ENCODE data around the gene MGRN1.

Gene MGRN1

GRCh38 chr16:4624015-4624826, at the start of gene MGRN1:
MGRN1 (plus strand) TSS chr16:4624826; CDS start chr16:4624961, 135 bp downstream.
- DNase-seq (ENCODE audit: low read depth) = peak; percentile 97

GRCh38 chr16:4574919-4575705, 49.5 kb upstream of the MGRN1 start:
- DNase-seq (ENCODE audit: low read depth) = no peak

- DNase-seq (ENCODE audit: low read depth) = no peak
Observed at GRCh38 chr16:4576008-4576407, 48.6 kb upstream of the MGRN1 start.

- DNase-seq (ENCODE audit: low read depth) = no peak
Observed at GRCh38 chr16:4578961-4579530, 45.6 kb upstream of the MGRN1 start.

- no peak for DNase-seq (ENCODE audit: low read depth)
Observed at GRCh38 chr16:4580250-4580649, 44.4 kb upstream of the MGRN1 start.

GRCh38 chr16:4583906-4584305, 40.7 kb upstream of the MGRN1 start:
- DNase-seq (ENCODE audit: low read depth) = no peak

- DNase-seq (ENCODE audit: low read depth) = no peak
Observed at GRCh38 chr16:4586291-4586690, 38.3 kb upstream of the MGRN1 start.

GRCh38 chr16:4588386-4588785, 36.2 kb upstream of the MGRN1 start:
- DNase-seq (ENCODE audit: low read depth) = no peak

- no peak for DNase-seq (ENCODE audit: low read depth)
Observed at GRCh38 chr16:4588961-4589360, 35.7 kb upstream of the MGRN1 start.

- DNase-seq (ENCODE audit: low read depth) = no peak
Observed at GRCh38 chr16:4591191-4591590, 33.4 kb upstream of the MGRN1 start.

GRCh38 chr16:4591706-4592470, 32.7 kb upstream of the MGRN1 start:
- no peak for DNase-seq (ENCODE audit: low read depth)

- DNase-seq (ENCODE audit: low read depth) = no peak
Observed at GRCh38 chr16:4593086-4593485, 31.5 kb upstream of the MGRN1 start.

- no peak for DNase-seq (ENCODE audit: low read depth)
Observed at GRCh38 chr16:4594433-4595410, 29.9 kb upstream of the MGRN1 start.

- no peak for DNase-seq (ENCODE audit: low read depth)
Observed at GRCh38 chr16:4597174-4597573, 27.5 kb upstream of the MGRN1 start.

GRCh38 chr16:4599037-4599436, 25.6 kb upstream of the MGRN1 start:
- DNase-seq (ENCODE audit: low read depth) = no peak

GRCh38 chr16:4599545-4599944, 25.1 kb upstream of the MGRN1 start:
- DNase-seq (ENCODE audit: low read depth) = no peak

GRCh38 chr16:4601036-4601863, 23.4 kb upstream of the MGRN1 start:
- no peak for DNase-seq (ENCODE audit: low read depth)

- no peak for DNase-seq (ENCODE audit: low read depth)
Observed at GRCh38 chr16:4601864-4602186, 22.8 kb upstream of the MGRN1 start.

GRCh38 chr16:4602331-4602730, 22.3 kb upstream of the MGRN1 start:
- no peak for DNase-seq (ENCODE audit: low read depth)

GRCh38 chr16:4603624-4604170, 20.9 kb upstream of the MGRN1 start:
- DNase-seq (ENCODE audit: low read depth) = no peak
